Urinary bladder (tissue), 4 donors: Measurements from ENCODE around the gene PCDHA1. TPM values are rescaled to one million over a fixed set of nuclear protein-coding genes. Genes with fewer than 3 reads are reported as not detected.
A peak's percentile ranks its signal among the peaks of the same experiment; 100 is the strongest.

ENCODE experiments used
- DNase-seq: peaks from one replicate; pipeline ENCODE4 v3.0.0-alpha.2; 2015; ENCODE audit errors: extremely low spot score
- H3K27ac ChIP-seq: one replicate; pipeline ENCODE4 v1.5.1; 2013; ENCODE audit warnings: low read depth, mild to moderate bottlenecking, moderate library complexity
- H3K36me3 ChIP-seq: one replicate; pipeline ENCODE4 v1.6.1; 2013; ENCODE audit warnings: mild to moderate bottlenecking, moderate library complexity; ENCODE audit not compliant: insufficient read depth
- H3K4me1 ChIP-seq: one replicate; pipeline ENCODE4 v1.6.1; 2013; ENCODE audit warnings: mild to moderate bottlenecking, moderate library complexity; ENCODE audit not compliant: insufficient read depth
- H3K4me3 ChIP-seq: one replicate; pipeline ENCODE4 v1.5.1; 2013; ENCODE audit warnings: low read depth, low read length
- WGBS: extraction: QIAGEN DNeasy Blood & Tissue Kit; methylation state at CpG from one replicate; pipeline ENCODE4 v1.1.7; 2013; 5-methylcytosine and 5-hydroxymethylcytosine counted together
- polyA plus RNA-seq: library from polyadenylated mRNA; stranded (reverse); fragments of 200-250 nt; gene quantifications from one replicate; pipeline ENCODE4 v1.2.3, GENCODE V29; 2013
- total RNA-seq: library from RNA; depleted of rRNA; stranded (reverse); fragments of >200 nt; gene quantifications from one replicate; pipeline ENCODE4 v1.2.3, GENCODE V29; 2014
- donor health status: healthy with polysubstance abuse.
- donor health status: healthy.

PCDHA1 gene
- total and polyA plus RNA-seq, 2 donors = 0.03 to 0.21 TPM

DNA sequence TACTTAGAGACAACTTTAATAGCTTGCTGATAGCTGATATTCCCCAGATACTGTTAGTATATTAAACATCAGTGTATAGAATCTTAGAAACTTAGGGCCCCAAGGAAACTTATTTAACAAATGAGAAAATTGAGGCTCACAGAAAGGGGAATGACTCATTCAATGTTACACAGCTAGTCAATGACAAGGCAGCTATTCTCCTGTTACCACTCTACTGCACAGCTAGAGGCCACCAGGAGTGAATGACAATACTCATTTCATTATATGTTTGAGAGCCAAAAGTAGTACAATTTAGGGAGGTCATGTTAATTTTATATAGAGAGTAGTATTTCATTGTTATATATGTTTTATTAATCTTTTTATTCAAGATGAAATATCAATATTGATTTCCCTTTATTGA lies 232.0 kb downstream of the PCDHA1 start:
- Histone ChIP-seq H3K27ac (no peak overlapping the region), H3K4me3 (no peak overlapping the region), H3K36me3 (no peaks in the 10 kb centered on the region), H3K4me1 (no peaks in the 10 kb centered on the region)
- no peak for DNase-seq

DNA sequence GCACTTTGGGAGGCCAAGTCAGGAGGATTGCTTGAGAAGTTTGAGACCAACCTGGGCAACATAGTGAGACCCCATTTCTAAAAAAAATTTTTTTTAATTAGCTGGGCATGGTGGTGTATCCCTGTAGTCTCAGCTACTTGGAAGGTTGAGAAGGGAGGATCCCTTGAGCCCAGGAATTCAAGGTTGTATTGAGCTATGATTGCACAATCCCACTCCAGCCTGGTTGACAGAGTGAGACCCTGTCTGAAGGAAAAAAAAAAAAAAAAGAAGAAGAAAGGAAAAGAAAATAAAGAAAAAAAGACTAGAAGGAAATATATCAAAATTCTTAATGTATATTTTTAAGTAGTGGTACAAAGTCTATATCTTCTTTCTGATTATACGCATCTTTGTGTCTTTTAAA lies 236.4 kb downstream of the PCDHA1 start:
- Histone ChIP-seq H3K36me3 (no peaks in the 10 kb centered on the region), H3K27ac (no peak overlapping the region), H3K4me1 (no peaks in the 10 kb centered on the region), H3K4me3 (no peak overlapping the region)
- WGBS = 97% methylated on average over 1 of the region's 1 CpG
- no peak for DNase-seq

GRCh38 chr5:141031006-141031405 lies 245.1 kb downstream of the PCDHA1 start:
- 89% methylated on average over 15 of the region's 15 CpGs for WGBS
- DNase-seq = no peak
- Histone ChIP-seq H3K36me3 (no peaks in the 10 kb centered on the region), H3K4me1 (no peaks in the 10 kb centered on the region), H3K27ac (no peak overlapping the region), H3K4me3 (no peak overlapping the region)

DNA sequence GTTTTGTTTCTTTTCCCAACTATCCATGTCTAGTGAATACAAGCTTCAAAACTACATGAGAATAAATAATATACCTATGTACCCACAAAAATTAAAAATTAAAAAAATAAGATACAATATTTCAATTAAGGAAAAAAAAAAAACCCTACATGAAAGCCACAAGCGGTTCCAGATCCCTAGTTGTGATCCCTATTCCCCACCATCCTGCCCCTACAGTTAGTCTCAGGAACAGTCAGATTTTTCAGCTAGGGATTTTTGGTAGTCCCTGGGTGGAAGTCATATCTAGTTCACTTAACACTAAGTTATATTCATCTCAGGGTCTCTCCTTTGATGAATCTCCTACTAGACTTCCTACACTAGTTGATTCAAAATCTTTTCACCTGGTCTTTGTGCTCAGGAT lies 246.7 kb downstream of the PCDHA1 start:
- no peak for DNase-seq
- 61% methylated on average over 1 of the region's 1 CpG for WGBS
- no peaks in the 10 kb centered on the region for H3K4me1 ChIP-seq
- H3K36me3 ChIP-seq = no peaks in the 10 kb centered on the region
- H3K27ac ChIP-seq = no peak overlapping the region
- H3K4me3 ChIP-seq = no peak overlapping the region

DNA sequence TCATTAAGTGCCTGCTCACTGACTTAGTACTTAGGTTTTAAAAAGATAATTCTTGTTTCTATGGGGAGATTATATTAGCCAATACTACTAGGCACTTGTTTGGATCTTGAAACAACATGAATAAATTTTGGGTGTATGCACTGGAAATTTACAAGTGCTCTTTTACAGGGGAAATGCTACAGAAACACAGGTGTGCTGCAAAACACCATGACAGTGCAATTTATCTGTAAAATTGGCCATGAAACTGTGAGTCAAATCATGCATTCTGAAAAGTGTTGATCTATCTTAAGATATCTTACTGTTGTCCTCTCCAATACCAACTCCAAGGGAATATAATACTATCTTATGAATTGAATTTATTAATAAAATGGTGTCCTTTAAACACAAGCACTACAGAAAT lies 253.1 kb downstream of the PCDHA1 start:
- Histone ChIP-seq H3K4me1 (no peaks in the 10 kb centered on the region), H3K27ac (no peak overlapping the region), H3K36me3 (no peaks in the 10 kb centered on the region), H3K4me3 (no peak overlapping the region)
- no peak for DNase-seq

GRCh38 chr5:141039517-141039916 lies 253.6 kb downstream of the PCDHA1 start:
- peak; percentile 15 for DNase-seq

GRCh38 chr5:141040093-141040770 lies 254.3 kb downstream of the PCDHA1 start:
- no peaks in the 10 kb centered on the region for H3K36me3 ChIP-seq
- WGBS = 6% methylated on average over 24 of the region's 24 CpGs
- DNase-seq = peak; percentile 18
- H3K4me3 ChIP-seq = peak overlapping the region; percentile 5
- no peaks in the 10 kb centered on the region for H3K4me1 ChIP-seq
- H3K27ac ChIP-seq = no peak overlapping the region

More at GRCh38 chr5:141039517-141039916, 253.6 kb downstream of the PCDHA1 start:
- Histone ChIP-seq H3K27ac (no peak overlapping the region), H3K36me3 (no peaks in the 10 kb centered on the region), H3K4me1 (no peaks in the 10 kb centered on the region), H3K4me3 (no peak overlapping the region)
- 43% methylated on average over 3 of the region's 3 CpGs for WGBS

DNA sequence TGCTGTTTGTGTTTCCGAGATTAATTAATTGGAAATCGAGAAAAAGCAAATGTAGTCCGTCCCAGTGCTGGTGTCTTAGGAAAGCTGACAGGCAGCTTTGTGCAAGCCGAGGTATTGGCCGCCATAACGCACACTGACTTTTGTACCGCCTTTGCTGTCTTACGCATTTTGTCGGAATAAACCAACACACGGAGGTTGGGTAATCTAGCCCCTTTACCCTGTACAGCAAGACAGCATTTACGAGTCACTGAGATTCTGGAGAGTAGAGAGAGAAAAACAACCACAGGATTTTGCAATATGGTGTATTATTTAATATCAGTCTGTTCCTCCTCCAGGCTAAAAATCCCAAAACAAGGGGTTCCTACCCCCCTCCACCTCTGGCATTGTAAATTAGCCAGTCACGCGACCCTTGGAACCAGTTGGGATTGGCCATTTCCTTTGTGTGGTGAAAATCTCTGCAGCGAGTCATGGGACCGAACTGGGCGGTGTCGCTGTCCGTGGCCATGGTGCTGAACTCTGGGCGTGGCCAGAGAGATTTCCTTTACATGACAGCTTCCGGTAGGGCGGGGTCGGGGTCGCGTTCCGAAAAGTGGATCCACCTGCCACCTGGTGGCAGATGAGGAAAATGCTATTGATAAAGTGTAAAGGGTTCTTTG lies 255.0 kb downstream of the PCDHA1 start:
- peak overlapping the region; percentile 5 for H3K4me3 ChIP-seq
- no peaks in the 10 kb centered on the region for H3K36me3 ChIP-seq
- peak; percentile 78 for DNase-seq
- no peaks in the 10 kb centered on the region for H3K4me1 ChIP-seq
- WGBS = 3% methylated on average over 25 of the region's 25 CpGs
- no peak overlapping the region for H3K27ac ChIP-seq

- WGBS = 18% methylated on average over 4 of the region's 4 CpGs
- Histone ChIP-seq H3K4me3 (no peak overlapping the region), H3K27ac (no peak overlapping the region), H3K36me3 (no peaks in the 10 kb centered on the region), H3K4me1 (no peaks in the 10 kb centered on the region)
- no peak for DNase-seq
Observed at GRCh38 chr5:141041427-141041785, 255.5 kb downstream of the PCDHA1 start.

GRCh38 chr5:141042555-141042954 lies 256.6 kb downstream of the PCDHA1 start:
- Histone ChIP-seq H3K27ac (no peak overlapping the region), H3K4me1 (no peaks in the 10 kb centered on the region), H3K36me3 (no peaks in the 10 kb centered on the region), H3K4me3 (no peak overlapping the region)
- DNase-seq = no peak
- 50% methylated on average over 1 of the region's 1 CpG for WGBS

- H3K4me3 ChIP-seq = peak within 1 kb of the TSS; percentile 35
- H3K27ac ChIP-seq = no peak within 1 kb of the TSS
- no peak for DNase-seq
- H3K36me3 ChIP-seq = no peaks in the 10 kb centered on the region
- 18% methylated on average over 20 of the region's 20 CpGs for WGBS
- H3K4me1 ChIP-seq = no peaks in the 10 kb centered on the region
Observed at GRCh38 chr5:141050622-141051520, 264.9 kb downstream of the PCDHA1 start, which contains the start of gene PCDHB1. TSS of gene PCDHB1 (plus strand) at chr5:141051374. CDS start at chr5:141051471, 97 bp downstream.

- DNase-seq = no peak
- Histone ChIP-seq H3K27ac (no peak overlapping the region), H3K4me1 (no peaks in the 10 kb centered on the region), H3K4me3 (peak overlapping the region; percentile 35), H3K36me3 (no peaks in the 10 kb centered on the region)
- WGBS = 6% methylated on average over 19 of the region's 19 CpGs
Observed at GRCh38 chr5:141051521-141051866, 265.6 kb downstream of the PCDHA1 start.
